SK-N-SH (cell line): Measurements from ENCODE around the gene ASCC2.

Experiments used
- EP300 ChIP-seq, 2 experiments: IDR thresholded peaks; 2 replicates each; pipeline versions ENCODE4 v1.4.0 to v1.6.1; 2012; ENCODE audit warnings: borderline replicate concordance in 1 of 2, low read depth in 1 of 2, low read length in 1 of 2
- MXI1 ChIP-seq: IDR thresholded peaks from 2 replicates; pipeline ENCODE4 v1.6.1; 2012; ENCODE audit warnings: mild to moderate bottlenecking, low read depth, low read length, improper control_type of control experiment
- POLR2AphosphoS5 ChIP-seq: IDR thresholded peaks from 2 replicates; pipeline ENCODE4 v1.6.1; 2012; ENCODE audit warnings: low read depth, low read length
- RAD21 ChIP-seq: IDR thresholded peaks from 2 replicates; pipeline ENCODE4 v1.6.1; 2012; ENCODE audit warnings: mild to moderate bottlenecking, low read length
- RFX5 ChIP-seq: IDR thresholded peaks from 2 replicates; pipeline ENCODE4 v1.6.1; 2012; ENCODE audit warnings: mild to moderate bottlenecking, improper control_type of control experiment, low read length
- RXRA ChIP-seq: IDR thresholded peaks from 2 replicates; pipeline ENCODE4 v1.4.0; 2012; ENCODE audit warnings: low read depth, mild to moderate bottlenecking, borderline replicate concordance
- SMC3 ChIP-seq: IDR thresholded peaks from 2 replicates; pipeline ENCODE4 v1.6.1; 2012; ENCODE audit warnings: low read depth, low read length, improper control_type of control experiment
- TAF1 ChIP-seq: IDR thresholded peaks from 2 replicates; pipeline ENCODE4 v1.6.1; 2012; ENCODE audit warnings: low read depth, mild to moderate bottlenecking, low read length, moderate library complexity, borderline replicate concordance
- TCF12 ChIP-seq: IDR thresholded peaks from 2 replicates; pipeline ENCODE4 v1.4.0; 2012
- TF ChIP-seq, protein P1 (sequence below): fragments of 200-600 bp; sonication (generic); IDR thresholded peaks from 2 replicates; pipeline ENCODE4 v1.6.1; 2017; ENCODE audit warnings: antibody characterized with exemption, mild to moderate bottlenecking, moderate library complexity
- TF ChIP-seq, protein P2 (sequence below): IDR thresholded peaks from 2 replicates; pipeline ENCODE4 v1.6.1; 2012; ENCODE audit warnings: mild to moderate bottlenecking, low read depth, low read length, moderate library complexity
- TF ChIP-seq, protein P3 (sequence below): IDR thresholded peaks from 2 replicates; pipeline ENCODE4 v1.4.0; 2012; ENCODE audit warnings: low read depth
- TF ChIP-seq, protein P4 (sequence below): fragments of 150-350 bp; IDR thresholded peaks from 2 replicates; pipeline ENCODE4 v1.6.1; 2017; ENCODE audit warnings: antibody characterized with exemption, low read length, low read depth, borderline replicate concordance

DNA sequence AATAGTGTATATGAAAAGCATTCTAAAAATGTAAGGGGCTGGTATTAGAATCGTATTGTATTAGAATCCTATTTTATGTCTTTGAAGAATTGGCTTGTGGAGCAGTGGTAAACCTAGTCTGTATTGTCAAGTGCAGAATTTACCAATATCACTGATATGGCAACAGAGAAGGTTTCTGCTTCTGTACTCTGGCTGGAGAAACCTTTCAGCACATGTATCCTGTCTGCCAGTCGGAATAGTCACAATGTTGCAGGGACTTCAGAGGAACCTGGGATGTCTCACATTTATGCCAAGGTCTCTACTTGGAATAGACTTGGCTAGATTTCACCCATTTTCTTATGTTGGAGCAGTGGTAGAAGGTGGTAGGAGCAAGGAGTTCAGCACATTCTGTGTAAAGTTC, 49.3 kb upstream of the ASCC2 start:
- no peak for TF ChIP-seq TCF12
- no peak for TF ChIP-seq RXRA
- no peak for TF ChIP-seq RFX5
- no peak for TF ChIP-seq SMC3
- no peak for TF ChIP-seq RAD21
- TF ChIP-seq, protein P1, sequence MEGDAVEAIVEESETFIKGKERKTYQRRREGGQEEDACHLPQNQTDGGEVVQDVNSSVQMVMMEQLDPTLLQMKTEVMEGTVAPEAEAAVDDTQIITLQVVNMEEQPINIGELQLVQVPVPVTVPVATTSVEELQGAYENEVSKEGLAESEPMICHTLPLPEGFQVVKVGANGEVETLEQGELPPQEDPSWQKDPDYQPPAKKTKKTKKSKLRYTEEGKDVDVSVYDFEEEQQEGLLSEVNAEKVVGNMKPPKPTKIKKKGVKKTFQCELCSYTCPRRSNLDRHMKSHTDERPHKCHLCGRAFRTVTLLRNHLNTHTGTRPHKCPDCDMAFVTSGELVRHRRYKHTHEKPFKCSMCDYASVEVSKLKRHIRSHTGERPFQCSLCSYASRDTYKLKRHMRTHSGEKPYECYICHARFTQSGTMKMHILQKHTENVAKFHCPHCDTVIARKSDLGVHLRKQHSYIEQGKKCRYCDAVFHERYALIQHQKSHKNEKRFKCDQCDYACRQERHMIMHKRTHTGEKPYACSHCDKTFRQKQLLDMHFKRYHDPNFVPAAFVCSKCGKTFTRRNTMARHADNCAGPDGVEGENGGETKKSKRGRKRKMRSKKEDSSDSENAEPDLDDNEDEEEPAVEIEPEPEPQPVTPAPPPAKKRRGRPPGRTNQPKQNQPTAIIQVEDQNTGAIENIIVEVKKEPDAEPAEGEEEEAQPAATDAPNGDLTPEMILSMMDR: no peak
- no peak for TF ChIP-seq TAF1
- TF ChIP-seq MXI1: no peak
- TF ChIP-seq POLR2AphosphoS5: no peak
- TF ChIP-seq EP300 (IDR thresholded peaks at IDR 0.05; ENCODE audit: borderline replicate concordance in 1 of 2, low read depth in 1 of 2, low read length in 1 of 2): no peak
- TF ChIP-seq, protein P2, sequence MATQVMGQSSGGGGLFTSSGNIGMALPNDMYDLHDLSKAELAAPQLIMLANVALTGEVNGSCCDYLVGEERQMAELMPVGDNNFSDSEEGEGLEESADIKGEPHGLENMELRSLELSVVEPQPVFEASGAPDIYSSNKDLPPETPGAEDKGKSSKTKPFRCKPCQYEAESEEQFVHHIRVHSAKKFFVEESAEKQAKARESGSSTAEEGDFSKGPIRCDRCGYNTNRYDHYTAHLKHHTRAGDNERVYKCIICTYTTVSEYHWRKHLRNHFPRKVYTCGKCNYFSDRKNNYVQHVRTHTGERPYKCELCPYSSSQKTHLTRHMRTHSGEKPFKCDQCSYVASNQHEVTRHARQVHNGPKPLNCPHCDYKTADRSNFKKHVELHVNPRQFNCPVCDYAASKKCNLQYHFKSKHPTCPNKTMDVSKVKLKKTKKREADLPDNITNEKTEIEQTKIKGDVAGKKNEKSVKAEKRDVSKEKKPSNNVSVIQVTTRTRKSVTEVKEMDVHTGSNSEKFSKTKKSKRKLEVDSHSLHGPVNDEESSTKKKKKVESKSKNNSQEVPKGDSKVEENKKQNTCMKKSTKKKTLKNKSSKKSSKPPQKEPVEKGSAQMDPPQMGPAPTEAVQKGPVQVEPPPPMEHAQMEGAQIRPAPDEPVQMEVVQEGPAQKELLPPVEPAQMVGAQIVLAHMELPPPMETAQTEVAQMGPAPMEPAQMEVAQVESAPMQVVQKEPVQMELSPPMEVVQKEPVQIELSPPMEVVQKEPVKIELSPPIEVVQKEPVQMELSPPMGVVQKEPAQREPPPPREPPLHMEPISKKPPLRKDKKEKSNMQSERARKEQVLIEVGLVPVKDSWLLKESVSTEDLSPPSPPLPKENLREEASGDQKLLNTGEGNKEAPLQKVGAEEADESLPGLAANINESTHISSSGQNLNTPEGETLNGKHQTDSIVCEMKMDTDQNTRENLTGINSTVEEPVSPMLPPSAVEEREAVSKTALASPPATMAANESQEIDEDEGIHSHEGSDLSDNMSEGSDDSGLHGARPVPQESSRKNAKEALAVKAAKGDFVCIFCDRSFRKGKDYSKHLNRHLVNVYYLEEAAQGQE: no peak
- TF ChIP-seq, protein P3, sequence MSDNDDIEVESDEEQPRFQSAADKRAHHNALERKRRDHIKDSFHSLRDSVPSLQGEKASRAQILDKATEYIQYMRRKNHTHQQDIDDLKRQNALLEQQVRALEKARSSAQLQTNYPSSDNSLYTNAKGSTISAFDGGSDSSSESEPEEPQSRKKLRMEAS: no peak
- TF ChIP-seq, protein P4, sequence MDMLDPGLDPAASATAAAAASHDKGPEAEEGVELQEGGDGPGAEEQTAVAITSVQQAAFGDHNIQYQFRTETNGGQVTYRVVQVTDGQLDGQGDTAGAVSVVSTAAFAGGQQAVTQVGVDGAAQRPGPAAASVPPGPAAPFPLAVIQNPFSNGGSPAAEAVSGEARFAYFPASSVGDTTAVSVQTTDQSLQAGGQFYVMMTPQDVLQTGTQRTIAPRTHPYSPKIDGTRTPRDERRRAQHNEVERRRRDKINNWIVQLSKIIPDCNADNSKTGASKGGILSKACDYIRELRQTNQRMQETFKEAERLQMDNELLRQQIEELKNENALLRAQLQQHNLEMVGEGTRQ: no peak
